ENCODE results near the gene ANGPTL2.

ANGPTL2 gene

DNA sequence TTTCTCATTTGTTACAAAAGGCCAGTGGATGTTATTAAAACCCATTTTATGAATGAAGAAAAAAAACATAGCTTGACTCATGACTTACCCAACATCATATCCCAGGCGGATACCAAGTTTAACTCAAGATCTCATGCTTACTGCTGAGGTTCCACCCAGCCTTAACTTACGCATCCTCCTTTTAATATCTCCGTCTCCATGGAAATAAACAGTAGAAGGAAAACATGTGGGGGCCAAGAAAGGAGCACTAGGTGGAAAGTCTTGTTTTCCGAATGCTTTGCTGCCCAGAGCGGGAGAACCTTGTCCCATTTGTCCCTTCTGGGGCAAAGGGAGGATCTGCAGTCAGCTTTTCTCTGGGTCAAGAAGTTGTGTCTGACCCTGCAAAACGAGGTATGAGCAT, 44.1 kb downstream of the ANGPTL2 start:
- Histone ChIP-seq H3K27ac (ENCODE audit: poor library complexity, severe bottlenecking) (no peak overlapping the region), H3K4me1 (ENCODE audit: insufficient read depth, poor library complexity, severe bottlenecking) (no peaks in the 10 kb centered on the region), H3K4me3 (ENCODE audit: severe bottlenecking) (no peak overlapping the region), H3K9me3 (ENCODE audit: severe bottlenecking) (no peaks in the 10 kb centered on the region), H3K27me3 (ENCODE audit: insufficient read depth, poor library complexity, severe bottlenecking) (no peaks in the 10 kb centered on the region), H3K36me3 (ENCODE audit: low read depth) (no peaks in the 10 kb centered on the region)
- no peak for ATAC-seq (ENCODE audit: low read depth)
- TF ChIP-seq, protein P1, sequence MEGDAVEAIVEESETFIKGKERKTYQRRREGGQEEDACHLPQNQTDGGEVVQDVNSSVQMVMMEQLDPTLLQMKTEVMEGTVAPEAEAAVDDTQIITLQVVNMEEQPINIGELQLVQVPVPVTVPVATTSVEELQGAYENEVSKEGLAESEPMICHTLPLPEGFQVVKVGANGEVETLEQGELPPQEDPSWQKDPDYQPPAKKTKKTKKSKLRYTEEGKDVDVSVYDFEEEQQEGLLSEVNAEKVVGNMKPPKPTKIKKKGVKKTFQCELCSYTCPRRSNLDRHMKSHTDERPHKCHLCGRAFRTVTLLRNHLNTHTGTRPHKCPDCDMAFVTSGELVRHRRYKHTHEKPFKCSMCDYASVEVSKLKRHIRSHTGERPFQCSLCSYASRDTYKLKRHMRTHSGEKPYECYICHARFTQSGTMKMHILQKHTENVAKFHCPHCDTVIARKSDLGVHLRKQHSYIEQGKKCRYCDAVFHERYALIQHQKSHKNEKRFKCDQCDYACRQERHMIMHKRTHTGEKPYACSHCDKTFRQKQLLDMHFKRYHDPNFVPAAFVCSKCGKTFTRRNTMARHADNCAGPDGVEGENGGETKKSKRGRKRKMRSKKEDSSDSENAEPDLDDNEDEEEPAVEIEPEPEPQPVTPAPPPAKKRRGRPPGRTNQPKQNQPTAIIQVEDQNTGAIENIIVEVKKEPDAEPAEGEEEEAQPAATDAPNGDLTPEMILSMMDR (IDR thresholded peaks at IDR 0.05; ENCODE audit: poor library complexity, severe bottlenecking), result no peak
- DNase-seq (ENCODE audit: low spot score), result no peak

DNA sequence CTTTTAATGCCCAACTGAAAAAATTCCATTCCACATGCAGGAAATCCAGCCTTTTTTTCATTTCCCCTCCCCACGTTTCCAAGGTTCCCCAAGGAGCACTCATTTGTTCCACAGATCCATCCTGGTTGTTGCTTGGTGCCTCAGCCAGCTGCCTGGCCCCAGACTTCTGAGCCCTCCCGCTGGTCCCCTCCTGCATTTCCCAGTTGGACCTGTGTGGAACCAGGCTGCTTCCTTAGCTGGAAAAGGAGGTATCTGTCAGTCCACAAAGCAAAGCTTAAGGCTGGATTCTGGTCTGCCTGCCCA, 44.8 kb downstream of the ANGPTL2 start:
- TF ChIP-seq, protein P1 (IDR thresholded peaks at IDR 0.05; ENCODE audit: poor library complexity, severe bottlenecking), result no peak
- no peaks in the 10 kb centered on the region for H3K27me3 ChIP-seq (ENCODE audit: insufficient read depth, poor library complexity, severe bottlenecking)
- no peak overlapping the region for H3K4me3 ChIP-seq (ENCODE audit: severe bottlenecking)
- no peak overlapping the region for H3K27ac ChIP-seq (ENCODE audit: poor library complexity, severe bottlenecking)
- no peaks in the 10 kb centered on the region for H3K4me1 ChIP-seq (ENCODE audit: insufficient read depth, poor library complexity, severe bottlenecking)
- ATAC-seq (ENCODE audit: low read depth) (no peak), DNase-seq (ENCODE audit: low spot score) (no peak)
- H3K9me3 ChIP-seq (ENCODE audit: severe bottlenecking), result no peaks in the 10 kb centered on the region
- no peaks in the 10 kb centered on the region for H3K36me3 ChIP-seq (ENCODE audit: low read depth)

DNA sequence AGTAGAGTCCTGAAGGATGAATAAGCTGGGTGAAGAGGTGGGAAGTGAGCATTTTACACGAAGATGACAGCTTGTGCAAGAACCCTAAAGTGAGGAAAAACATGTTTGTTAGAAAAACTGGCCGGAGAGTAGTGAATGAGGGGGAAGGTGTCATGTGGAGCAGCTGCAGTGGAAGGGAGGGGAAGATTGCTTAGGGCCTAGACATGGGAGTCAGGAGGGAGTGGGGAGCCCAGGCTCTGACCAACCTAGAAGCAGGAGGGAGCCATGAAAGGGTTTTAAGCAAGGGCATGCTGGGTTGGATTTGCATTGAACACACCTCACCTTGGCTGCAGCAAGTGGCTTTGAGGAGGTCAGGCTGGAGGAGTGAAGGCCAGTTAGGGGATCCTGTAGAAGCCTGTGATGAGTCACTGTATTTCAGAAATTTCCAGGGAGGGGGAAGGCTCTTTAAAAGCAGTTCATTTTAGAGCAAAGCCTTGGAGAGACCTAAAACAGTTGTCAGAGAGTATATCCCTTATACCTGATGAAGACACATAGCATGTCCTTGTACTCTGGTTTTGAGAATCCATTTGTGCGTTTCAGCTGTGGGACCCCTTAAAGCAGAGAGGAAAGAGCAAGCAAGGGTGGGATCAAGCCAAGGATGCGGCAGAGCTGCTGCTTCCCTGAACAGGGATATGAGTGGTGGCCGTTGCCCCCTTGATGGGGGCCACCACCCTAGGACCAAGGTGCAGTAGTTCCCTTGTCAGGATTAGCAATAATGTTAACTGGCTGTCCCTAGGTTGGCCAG, 45.4 kb downstream of the ANGPTL2 start:
- DNase-seq (ENCODE audit: low spot score), result no peak
- TF ChIP-seq, protein P1 (IDR thresholded peaks at IDR 0.05; ENCODE audit: poor library complexity, severe bottlenecking), result no peak

DNA sequence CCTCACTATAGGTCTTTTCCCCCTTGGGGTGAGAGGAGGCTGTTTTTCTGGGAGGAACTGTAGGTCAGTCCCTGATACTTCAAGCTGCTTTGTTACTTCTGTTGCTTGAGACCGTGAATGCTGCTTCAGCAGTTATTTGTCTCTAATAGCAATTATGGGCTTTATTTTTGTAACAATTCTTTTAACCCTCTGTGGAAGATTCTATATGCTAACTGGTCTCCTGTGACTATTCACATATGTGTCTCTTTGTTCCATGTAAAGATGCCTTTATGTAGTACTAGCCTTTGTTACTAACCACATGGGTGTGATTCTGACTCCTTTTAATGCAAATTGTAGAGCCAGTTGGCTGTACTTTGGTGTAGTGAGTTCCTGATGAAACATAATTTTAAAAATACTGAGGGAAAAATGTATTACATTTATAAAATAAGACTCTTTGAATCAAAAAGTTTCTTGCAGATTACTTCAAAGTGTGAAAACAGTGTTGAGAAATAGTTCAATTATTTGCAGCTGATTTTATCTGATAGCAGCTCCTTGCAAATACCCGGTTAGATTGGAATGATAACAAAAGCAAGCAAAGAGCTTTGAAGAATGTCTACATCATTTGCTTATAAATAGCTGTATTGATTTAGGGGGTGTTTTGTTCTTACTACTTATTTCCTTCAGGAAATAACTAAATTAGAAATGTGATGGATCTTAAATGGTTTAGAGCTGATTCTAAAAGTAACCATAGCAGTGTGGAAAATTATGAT, 46.6 kb downstream of the ANGPTL2 start:
- Histone ChIP-seq H3K9me3 (ENCODE audit: severe bottlenecking) (no peaks in the 10 kb centered on the region), H3K4me1 (ENCODE audit: insufficient read depth, poor library complexity, severe bottlenecking) (no peaks in the 10 kb centered on the region), H3K27me3 (ENCODE audit: insufficient read depth, poor library complexity, severe bottlenecking) (no peaks in the 10 kb centered on the region), H3K36me3 (ENCODE audit: low read depth) (no peaks in the 10 kb centered on the region), H3K4me3 (ENCODE audit: severe bottlenecking) (no peak overlapping the region), H3K27ac (ENCODE audit: poor library complexity, severe bottlenecking) (no peak overlapping the region)
- DNase-seq (ENCODE audit: low spot score) (no peak), ATAC-seq (ENCODE audit: low read depth) (no peak)
- TF ChIP-seq, protein P1 (IDR thresholded peaks at IDR 0.05; ENCODE audit: poor library complexity, severe bottlenecking), result no peak

More for the DNA sequence above, 45.4 kb downstream of the ANGPTL2 start:
- Histone ChIP-seq H3K36me3 (ENCODE audit: low read depth) (no peaks in the 10 kb centered on the region), H3K4me1 (ENCODE audit: insufficient read depth, poor library complexity, severe bottlenecking) (no peaks in the 10 kb centered on the region), H3K27me3 (ENCODE audit: insufficient read depth, poor library complexity, severe bottlenecking) (no peaks in the 10 kb centered on the region), H3K4me3 (ENCODE audit: severe bottlenecking) (no peak overlapping the region), H3K27ac (ENCODE audit: poor library complexity, severe bottlenecking) (no peak overlapping the region), H3K9me3 (ENCODE audit: severe bottlenecking) (no peaks in the 10 kb centered on the region)
- no peak for ATAC-seq (ENCODE audit: low read depth)
